GM19455 (cell line): ENCODE results near the gene KTI12.
"Not testable (repeated sequence)": the region's sequence is repeated elsewhere in the genome, so short reads cannot be mapped to it uniquely, and the experiment has no call there.

Experiments used
- ATAC-seq: cut with Tn5 transposase; IDR thresholded peaks from one replicate; pipeline ENCODE4 v1.9.1; 2021; ENCODE audit not compliant: unreplicated experiment

Gene KTI12

DNA sequence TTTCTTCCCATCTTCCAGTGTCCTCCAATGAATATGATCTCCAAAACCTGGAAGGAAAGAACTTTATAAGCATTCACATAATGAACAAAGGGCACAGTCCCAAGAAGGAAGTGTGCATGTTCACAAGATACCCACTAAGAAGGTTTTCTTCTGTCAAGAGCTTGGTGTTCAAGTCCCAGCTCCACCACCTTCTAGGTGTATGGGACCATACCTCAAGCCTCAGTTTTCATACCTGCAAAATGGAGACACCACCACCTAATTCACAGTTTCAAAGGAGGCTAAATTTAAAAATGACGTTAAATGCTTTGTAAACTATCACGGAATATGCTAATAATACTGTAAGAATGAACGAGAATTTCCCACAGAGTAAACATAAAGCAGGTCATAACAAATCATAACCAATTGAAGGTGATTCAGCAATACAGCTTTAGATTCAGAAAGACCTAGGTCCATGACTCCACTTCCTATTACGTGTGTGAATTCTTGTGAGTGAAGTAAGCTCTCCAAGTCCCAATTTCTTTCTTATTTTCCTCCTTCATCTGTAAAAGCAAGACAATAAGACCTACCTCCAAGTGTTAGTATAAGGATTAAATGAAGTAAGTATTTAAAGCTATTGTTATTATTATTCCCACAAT, 8.1 kb upstream of the KTI12 start:
- ATAC-seq: no peak

- ATAC-seq: no peak
These were observed 4.3 kb upstream of the KTI12 start for GRCh38 chr1:52037909-52038308.

GRCh38 chr1:52037402-52037814, 3.8 kb upstream of the KTI12 start:
- ATAC-seq: no peak

- no peak for ATAC-seq
These were observed 407 bp upstream of the KTI12 start for GRCh38 chr1:52034050-52034384.

GRCh38 chr1:52032785-52033131, 852 bp downstream of the KTI12 start:
- peak; percentile 36 for ATAC-seq

GRCh38 chr1:52032124-52032784, 1.4 kb downstream of the KTI12 start:
- ATAC-seq: peak; percentile 36

- not testable (repeated sequence) for ATAC-seq
These were observed 4.8 kb downstream of the KTI12 start for GRCh38 chr1:52028839-52029238.

DNA sequence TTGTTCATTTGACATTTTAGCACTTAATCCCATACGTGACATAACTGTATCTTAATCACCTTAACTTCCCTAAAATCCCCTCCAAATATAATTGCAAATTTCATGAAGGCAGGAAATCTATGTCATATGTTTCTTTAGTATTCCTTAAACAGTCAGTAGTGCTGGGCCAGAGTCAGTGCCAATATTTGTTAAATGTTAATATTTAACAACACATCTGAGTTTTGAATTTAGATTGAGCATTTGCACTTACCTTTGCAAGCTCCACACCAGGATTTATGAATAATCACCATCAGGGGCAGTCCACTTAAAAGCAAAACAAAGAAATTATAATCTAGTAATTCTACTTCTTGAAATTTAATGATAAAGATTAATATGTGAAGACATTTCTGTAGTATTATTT, 5.3 kb downstream of the KTI12 start:
- ATAC-seq: no peak

DNA sequence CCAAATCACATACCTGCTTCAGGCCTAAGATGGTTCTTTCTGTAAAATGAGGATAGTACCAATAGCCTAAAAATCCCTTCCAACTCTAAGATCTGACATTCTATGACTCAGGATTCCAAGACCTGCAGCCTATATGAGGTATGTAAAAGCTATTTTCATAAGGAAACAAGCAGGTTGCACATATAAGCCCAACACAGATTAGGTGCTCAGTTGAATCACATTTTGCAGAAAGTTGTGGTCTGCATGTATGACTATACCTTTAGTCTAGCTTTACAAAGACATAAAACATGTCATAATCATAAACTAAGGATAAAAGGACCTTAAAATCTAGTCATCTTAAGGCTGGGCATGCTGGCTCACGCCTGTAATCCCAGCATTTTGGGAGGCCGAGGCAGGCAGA, 7.3 kb downstream of the KTI12 start:
- ATAC-seq: no peak

GRCh38 chr1:52022133-52022532, 11.5 kb downstream of the KTI12 start:
- no peak for ATAC-seq

DNA sequence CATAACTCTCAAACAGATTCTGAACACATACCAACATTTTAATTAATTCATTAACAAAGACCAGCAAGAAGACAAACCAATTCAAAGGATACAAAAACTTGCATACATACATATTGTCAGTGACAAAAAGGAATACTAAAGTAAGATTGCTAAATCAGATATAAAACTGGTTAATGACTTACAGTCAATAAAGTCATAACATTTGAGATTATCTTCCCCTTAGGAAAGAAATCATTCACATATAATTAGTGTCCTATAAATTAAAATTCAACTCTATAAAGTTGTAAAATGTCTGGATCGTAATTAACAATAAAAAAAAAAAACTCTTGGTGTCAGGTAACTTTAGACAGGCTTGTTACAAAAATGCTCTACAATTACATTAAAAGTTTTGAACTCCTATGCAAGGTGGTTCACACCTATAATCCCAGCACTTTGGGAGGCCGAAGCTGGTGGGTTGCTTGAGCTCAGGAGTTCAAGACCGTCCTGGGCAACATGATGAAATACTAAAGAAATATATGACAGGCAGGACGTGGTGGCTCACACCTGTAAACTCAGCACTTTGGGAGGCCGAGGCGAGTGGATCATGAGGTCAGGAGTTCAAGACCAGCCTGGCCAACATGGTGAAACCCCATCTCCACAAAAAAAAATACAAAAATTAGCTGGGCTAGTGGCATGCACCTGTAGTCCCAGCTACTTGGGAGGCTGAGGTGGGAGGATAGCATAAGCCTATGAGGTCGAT, 25.4 kb downstream of the KTI12 start:
- ATAC-seq: no peak

DNA sequence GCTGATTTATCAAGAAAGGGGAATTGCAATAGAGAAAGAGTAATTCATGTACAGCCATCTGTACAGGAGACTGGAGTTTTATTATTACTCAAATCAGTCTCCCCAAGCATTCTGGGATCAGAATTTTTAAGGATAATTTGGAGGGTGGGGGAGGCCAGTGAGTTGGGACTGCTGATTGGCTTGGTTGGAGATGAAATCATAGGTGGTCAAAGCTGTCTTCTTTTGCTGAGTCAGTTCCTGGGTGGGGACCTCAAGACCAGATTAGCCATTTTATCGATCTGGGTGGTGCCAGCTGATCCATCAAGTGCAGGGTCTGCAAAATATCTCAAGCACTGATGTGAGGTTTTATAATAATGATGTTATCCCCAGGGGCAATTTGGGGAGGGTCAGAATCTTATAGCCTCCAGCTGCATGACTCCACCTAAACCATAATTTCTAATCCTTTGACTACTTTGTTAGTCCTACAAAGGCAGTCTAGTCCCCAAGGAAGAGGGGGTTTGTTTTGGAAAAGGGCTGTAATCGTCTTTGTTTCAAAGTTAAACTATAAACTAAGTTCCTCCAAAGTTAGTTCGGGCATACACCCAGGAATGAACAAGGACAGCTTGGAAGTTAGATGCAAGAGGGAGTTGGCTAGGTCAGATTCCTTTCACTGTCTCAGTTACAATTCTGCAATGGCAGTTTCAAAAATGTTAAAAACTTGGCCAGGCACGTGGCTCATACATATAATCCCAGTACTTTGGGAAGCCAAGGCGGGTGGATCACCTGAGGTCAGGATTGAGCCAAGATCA, 26.2 kb downstream of the KTI12 start:
- no peak for ATAC-seq

DNA sequence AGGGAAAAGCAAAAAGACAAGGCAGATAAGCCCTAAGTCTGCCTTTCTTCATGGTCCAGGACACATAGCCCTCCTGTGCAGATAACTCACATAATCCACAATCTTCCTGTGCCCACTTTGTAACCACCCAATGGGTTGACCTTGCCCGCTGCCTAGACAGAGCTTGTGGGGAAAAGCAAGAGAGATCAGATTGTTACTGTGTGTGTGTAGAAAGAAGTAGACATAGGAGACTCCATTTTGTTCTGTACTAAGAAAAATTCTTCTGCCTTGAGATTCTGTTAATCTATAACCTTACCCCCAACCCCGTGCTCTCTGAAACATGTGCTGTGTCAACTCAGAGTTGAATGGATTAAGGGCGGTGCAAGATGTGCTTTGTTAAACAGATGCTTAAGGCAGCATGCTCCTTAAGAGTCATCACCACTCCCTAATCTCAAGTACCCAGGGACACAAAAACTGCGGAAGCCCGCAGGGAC, 27.5 kb downstream of the KTI12 start:
- ATAC-seq: not testable (repeated sequence)

DNA sequence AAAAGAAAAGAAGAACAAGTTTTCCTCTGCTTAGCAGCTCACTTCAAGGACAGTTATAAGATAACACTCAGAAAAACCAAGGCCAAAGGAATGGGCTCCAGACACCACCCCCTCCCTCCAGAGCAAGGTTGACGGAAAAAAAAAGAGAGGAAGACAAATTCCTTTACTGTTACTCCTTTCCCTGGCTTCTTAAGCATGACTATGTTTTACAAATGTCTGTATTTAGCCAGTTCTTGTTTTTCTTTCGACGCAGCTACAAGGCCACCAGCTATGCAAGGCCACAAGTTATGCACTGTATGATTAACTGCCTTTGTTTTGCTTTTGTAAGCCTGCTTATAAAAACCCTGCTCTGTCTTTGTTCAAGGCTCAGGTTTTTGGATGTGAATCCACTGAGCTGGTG, 28.1 kb downstream of the KTI12 start:
- not testable (repeated sequence) for ATAC-seq

GRCh38 chr1:52003877-52004276, 29.7 kb downstream of the KTI12 start:
- ATAC-seq: no peak

DNA sequence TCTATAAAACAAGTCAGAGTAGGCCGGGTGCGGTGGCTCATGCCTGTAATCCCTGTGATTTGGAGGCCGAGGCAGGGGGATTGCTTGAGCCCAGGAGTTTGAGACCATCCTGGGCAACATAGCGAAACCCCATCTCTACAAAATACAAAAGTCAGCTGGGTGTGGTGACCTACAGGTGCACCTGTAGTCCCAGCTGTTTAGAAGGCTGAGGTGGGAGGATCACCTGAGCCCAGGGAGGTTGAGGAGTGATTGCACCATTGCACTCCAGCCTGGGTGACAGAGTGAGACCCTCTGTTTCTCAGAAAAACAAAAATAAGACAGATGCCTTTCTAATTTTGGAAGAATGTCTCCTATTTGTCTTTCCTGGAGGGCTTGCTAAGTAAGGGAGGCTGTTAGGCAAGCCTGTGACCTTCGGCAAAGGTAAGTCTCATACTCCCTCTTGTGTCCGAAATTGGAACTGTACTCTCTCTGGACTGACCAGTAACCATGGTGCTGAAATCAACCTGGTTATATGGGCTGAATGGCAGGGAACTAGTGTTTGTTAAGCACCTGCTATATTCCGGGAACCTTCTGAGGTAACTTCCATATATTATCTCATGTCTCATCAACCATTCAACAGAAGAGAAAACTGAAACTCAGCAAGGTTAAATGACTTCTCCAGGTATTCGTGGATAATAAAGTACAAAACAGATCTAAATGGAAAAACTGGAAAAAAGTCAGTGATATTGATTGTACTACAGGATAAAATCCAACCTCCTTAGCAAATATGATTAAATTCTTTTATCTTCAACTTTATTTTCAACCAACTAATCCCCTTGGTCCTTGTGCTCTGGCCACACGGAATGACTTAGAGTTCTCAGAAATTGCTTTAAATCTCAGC, 31.3 kb downstream of the KTI12 start:
- peak; percentile 72 for ATAC-seq

DNA sequence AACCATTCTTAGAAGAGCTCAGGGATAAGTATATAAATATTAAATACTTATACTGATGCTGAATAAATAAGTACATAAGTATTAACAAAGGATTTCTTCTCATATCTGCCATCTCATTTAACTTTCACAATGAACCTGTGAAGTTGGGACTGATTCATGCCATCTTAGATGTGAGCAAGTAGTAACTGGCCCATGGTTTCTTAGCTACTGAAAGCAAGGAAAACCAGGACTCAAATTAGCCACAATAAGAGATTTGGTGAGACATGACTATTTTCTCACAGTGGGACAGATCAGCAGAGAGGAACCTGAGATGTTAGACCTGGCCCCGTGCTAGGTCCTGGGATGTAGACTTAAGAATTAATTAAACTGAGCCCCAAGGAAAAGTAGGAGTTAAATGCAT, 34.9 kb downstream of the KTI12 start:
- no peak for ATAC-seq

- ATAC-seq: no peak
These were observed 35.6 kb downstream of the KTI12 start for GRCh38 chr1:51997974-51998382.

DNA sequence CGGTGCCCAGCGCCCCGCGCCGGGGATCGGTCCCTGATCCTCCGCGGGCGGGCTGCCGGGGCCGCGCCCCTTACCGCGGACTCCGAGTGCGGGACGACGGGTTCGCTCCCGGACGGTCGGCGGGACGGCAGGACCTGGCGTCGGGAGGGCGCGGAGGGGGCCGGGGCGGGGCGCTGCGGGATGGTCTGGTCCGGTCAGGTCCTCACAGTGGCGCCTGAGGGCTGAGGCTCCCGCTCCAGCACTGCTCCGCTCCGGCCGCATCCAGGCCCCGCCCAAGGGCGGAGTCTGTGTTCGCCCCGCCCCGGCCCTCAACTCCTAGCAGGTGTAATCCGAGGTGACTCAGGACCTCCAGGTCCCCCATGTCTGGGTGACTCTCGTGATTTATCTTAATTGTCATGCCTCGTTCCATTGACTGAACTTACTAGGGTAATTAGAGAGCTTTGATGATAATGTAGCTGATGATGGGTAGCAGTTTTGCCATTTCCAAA, 43.1 kb downstream of the KTI12 start, which contains the start of gene RAB3B:
TSS of gene RAB3B (minus strand) at position 223 of the 488 bp plus-strand sequence. CDS start 13,583 bp downstream, outside the sequence.
- ATAC-seq: peak; percentile 79
